ENCODE measurements around the gene FAM209B.

DNA sequence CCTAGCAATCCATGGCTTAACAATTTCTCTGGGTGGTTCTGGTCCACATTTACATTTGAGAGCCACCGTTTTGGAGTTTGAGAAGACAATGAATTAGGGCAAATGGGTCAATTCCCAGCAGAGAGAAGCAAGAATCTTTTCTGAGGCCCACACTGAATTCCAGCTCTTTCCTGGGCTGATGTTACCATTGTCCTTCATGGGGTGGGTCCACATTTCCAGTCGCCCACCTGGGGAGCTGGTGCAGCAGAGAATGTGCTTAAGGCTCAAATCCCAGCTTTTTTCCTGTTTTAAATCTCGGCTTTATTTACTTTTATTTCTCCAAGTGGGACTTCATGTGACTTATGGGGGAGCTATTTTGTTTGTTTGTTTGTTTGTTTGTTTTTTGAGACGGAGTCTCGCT, 51.9 kb downstream of the FAM209B start:
- no peak for TF ChIP-seq POLR2A (IDR thresholded peaks at IDR 0.05)
- TF ChIP-seq, protein P1, sequence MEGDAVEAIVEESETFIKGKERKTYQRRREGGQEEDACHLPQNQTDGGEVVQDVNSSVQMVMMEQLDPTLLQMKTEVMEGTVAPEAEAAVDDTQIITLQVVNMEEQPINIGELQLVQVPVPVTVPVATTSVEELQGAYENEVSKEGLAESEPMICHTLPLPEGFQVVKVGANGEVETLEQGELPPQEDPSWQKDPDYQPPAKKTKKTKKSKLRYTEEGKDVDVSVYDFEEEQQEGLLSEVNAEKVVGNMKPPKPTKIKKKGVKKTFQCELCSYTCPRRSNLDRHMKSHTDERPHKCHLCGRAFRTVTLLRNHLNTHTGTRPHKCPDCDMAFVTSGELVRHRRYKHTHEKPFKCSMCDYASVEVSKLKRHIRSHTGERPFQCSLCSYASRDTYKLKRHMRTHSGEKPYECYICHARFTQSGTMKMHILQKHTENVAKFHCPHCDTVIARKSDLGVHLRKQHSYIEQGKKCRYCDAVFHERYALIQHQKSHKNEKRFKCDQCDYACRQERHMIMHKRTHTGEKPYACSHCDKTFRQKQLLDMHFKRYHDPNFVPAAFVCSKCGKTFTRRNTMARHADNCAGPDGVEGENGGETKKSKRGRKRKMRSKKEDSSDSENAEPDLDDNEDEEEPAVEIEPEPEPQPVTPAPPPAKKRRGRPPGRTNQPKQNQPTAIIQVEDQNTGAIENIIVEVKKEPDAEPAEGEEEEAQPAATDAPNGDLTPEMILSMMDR (IDR thresholded peaks at IDR 0.05) = no peak

Data from body of pancreas (tissue), 4 donors.